Neuronal stem cell (in vitro differentiated cells): ENCODE results near the gene COA4.

Experiments
- DNase-seq: peaks from one replicate; pipeline ENCODE4 v3.0.0-alpha.2; 2013; ENCODE audit warnings: low spot score
- H2AFZ ChIP-seq: one replicate; pipeline ENCODE4 v1.6.1; 2013; ENCODE audit warnings: mild to moderate bottlenecking, low read length, inconsistent platforms
- H2AK5ac ChIP-seq: 2 replicates; pipeline ENCODE4 v1.6.1; 2013; ENCODE audit warnings: low read depth, mild to moderate bottlenecking, inconsistent platforms, low read length, moderate library complexity, mixed read lengths
- H2BK120ac ChIP-seq: 2 replicates; pipeline ENCODE4 v1.6.1; 2013; ENCODE audit warnings: low read depth, mild to moderate bottlenecking, inconsistent platforms, low read length, moderate library complexity, mixed read lengths
- H2BK12ac ChIP-seq: one replicate; pipeline ENCODE4 v1.6.1; 2013; ENCODE audit warnings: low read length, inconsistent platforms
- H2BK15ac ChIP-seq: 2 replicates; pipeline ENCODE4 v1.6.1; 2013; ENCODE audit warnings: mild to moderate bottlenecking, low read length, inconsistent platforms, mixed read lengths
- H2BK5ac ChIP-seq: one replicate; pipeline ENCODE4 v1.6.1; 2013; ENCODE audit warnings: inconsistent platforms, mild to moderate bottlenecking, low read length, moderate library complexity
- H3K14ac ChIP-seq: one replicate; pipeline ENCODE4 v1.6.1; 2013; ENCODE audit warnings: low read length, inconsistent platforms
- H3K18ac ChIP-seq: 2 replicates; pipeline ENCODE4 v1.6.1; 2013; ENCODE audit warnings: low read length, inconsistent platforms
- H3K23ac ChIP-seq: 2 replicates; pipeline ENCODE4 v1.6.1; 2013; ENCODE audit warnings: low read depth, mild to moderate bottlenecking, mixed read lengths, low read length, inconsistent platforms; ENCODE audit not compliant: poor library complexity
- H3K27ac ChIP-seq: replicated peaks from 3 replicates; pipeline ENCODE4 v1.5.1; 2013; ENCODE audit warnings: low read length, inconsistent platforms
- H3K27me3 ChIP-seq, 3 experiments: 2 replicates each; pipeline ENCODE4 v1.6.1; 2013; ENCODE audit warnings: low read length in 3 of 3, mild to moderate bottlenecking in 2 of 3, inconsistent platforms in 1 of 3, low read depth in 1 of 3, mixed read lengths in 1 of 3, moderate library complexity in 1 of 3; ENCODE audit not compliant: control insufficient read depth in 3 of 3, insufficient read depth in 3 of 3
- H3K36me3 ChIP-seq, 2 donors: replicated peaks in 1 of 2; 2 replicates each; pipeline ENCODE4 v1.6.1; 2013; ENCODE audit warnings: low read length in 2 of 2; ENCODE audit not compliant: control insufficient read depth in 2 of 2, insufficient read depth in 2 of 2
- H3K4ac ChIP-seq: 2 replicates; pipeline ENCODE4 v1.6.1; 2013; ENCODE audit warnings: inconsistent platforms, mild to moderate bottlenecking, low read length, moderate library complexity
- H3K4me1 ChIP-seq, 2 donors: 1 replicate in 1 of 2; 2 replicates in 1 of 2; pipeline ENCODE4 v1.6.1; 2013; ENCODE audit warnings: low read length in 2 of 2, low read depth in 1 of 2; ENCODE audit not compliant: control insufficient read depth in 2 of 2, insufficient read depth in 1 of 2
- H3K4me2 ChIP-seq: one replicate; pipeline ENCODE4 v1.6.1; 2013; ENCODE audit warnings: mild to moderate bottlenecking, low read length, inconsistent platforms; ENCODE audit not compliant: insufficient read depth, poor library complexity, severe bottlenecking
- H3K4me3 ChIP-seq, 2 donors: 2 replicates each; pipeline ENCODE4 v1.5.1; 2013; ENCODE audit warnings: low read length in 2 of 2, mild to moderate bottlenecking in 2 of 2, inconsistent platforms in 1 of 2, moderate library complexity in 1 of 2
- H3K79me1 ChIP-seq: one replicate; pipeline ENCODE4 v1.6.1; 2013; ENCODE audit warnings: low read depth, mild to moderate bottlenecking, inconsistent platforms, low read length, moderate library complexity
- H3K9ac ChIP-seq: one replicate; pipeline ENCODE4 v1.6.1; 2013; ENCODE audit warnings: mild to moderate bottlenecking, low read depth, low read length, inconsistent platforms; ENCODE audit not compliant: poor library complexity
- H3K9me3 ChIP-seq, 2 donors: replicated peaks in 1 of 2; 2 replicates each; pipeline versions ENCODE3 to v1.6.1; 2013; ENCODE audit warnings: low read length in 2 of 2, mild to moderate bottlenecking in 2 of 2, inconsistent platforms in 1 of 2, low read depth in 1 of 2, mixed read lengths in 1 of 2, moderate library complexity in 1 of 2; ENCODE audit not compliant: control insufficient read depth in 2 of 2, insufficient read depth in 1 of 2
- H4K8ac ChIP-seq: one replicate; pipeline ENCODE4 v1.6.1; 2013; ENCODE audit warnings: low read depth, mild to moderate bottlenecking, inconsistent platforms, low read length, moderate library complexity
- H4K91ac ChIP-seq: one replicate; pipeline ENCODE4 v1.6.1; 2013; ENCODE audit warnings: low read length, low read depth, mild to moderate bottlenecking, inconsistent platforms; ENCODE audit not compliant: poor library complexity
- whole genome bisulfite sequencing, 2 donors: extraction: QIAGEN DNeasy Blood & Tissue Kit; methylation state at CpG; one replicate each; pipeline ENCODE4 v1.1.7; 2013; ENCODE audit warnings: missing lambda C conversion rate in 2 of 2, mixed read lengths in 1 of 2; ENCODE audit not compliant: insufficient read length in 2 of 2, insufficient replicate concordance in 1 of 2; ENCODE audit errors: extremely low coverage in 2 of 2; 5-methylcytosine and 5-hydroxymethylcytosine counted together

COA4 gene

DNA sequence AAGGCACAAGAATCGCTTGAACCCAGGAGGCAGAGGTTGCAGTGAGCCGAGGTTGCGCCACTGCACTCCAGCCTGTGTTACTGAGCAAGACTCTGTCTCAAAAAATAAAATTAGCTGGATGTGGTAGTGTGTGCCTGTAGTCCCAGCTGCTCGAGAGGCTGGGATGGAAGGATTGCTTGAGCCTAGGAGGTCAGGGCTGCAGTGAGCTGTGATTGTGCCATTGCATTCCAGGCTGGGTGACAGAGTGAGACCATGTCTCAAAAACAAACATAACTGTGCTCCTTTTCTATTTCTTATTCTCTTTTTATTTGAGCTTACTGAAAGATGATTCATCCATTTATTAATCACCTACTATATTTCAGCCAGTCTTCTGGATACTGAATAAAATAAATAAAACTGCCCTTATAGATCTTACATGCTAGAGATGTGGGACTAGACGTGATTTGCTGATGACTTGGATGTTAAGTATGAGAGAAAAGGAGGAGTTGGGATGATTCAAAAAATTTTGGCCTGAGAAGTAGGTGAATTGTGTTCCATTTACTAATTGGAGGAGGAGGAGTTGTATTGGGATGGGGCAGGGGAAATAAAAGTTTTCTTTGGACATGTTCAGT is 18.2 kb upstream of the COA4 start:
- Histone ChIP-seq H2AK5ac (no peak overlapping the region), H2AFZ (no peak overlapping the region), H3K23ac (no peak overlapping the region), H2BK12ac (no peak overlapping the region), H3K27ac (no peak overlapping the region), H3K9ac (no peak overlapping the region), H3K27me3 (no peaks in the 10 kb centered on the region), H3K4me3 (no peak overlapping the region), H2BK5ac (no peak overlapping the region), H3K4ac (no peak overlapping the region), H3K14ac (no peak overlapping the region), H3K9me3 (peaks cover 0 to 2% of the 10 kb centered on the region in 2 donors), H4K8ac (no peak overlapping the region), H3K4me2 (no peak overlapping the region), H3K79me1 (no peaks in the 10 kb centered on the region), H4K91ac (no peak overlapping the region), H2BK15ac (no peak overlapping the region), H2BK120ac (no peak overlapping the region), H3K36me3 (peaks cover 12 to 68% of the 10 kb centered on the region in 2 donors), H3K4me1 (no peaks in the 10 kb centered on the region), H3K18ac (no peak overlapping the region)
- no CpG with 5 or more reads among the region's 5 CpGs for WGBS, 2 donors
- DNase-seq, result no peak

DNA sequence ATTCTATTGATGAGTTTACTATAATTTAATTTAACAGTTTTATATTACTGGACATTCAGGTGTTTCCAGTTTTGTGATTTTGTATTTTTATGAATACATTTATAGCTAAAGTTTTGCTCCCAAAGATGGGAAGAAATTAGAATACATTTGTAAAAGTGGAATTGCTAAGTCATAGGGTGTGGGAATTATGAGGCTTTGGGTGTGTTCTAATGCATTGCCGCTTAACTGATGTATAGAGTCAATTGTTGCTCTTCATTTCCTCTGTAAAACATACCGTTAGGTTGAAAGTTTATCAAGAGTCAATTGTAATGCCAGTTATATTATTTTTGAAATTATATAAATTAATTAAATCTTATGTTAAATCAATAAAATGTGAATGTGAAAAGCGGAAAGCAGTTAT is 16.4 kb upstream of the COA4 start:
- Histone ChIP-seq H2BK120ac (no peak overlapping the region), H3K36me3 (peaks cover 14 to 72% of the 10 kb centered on the region in 2 donors), H2BK5ac (no peak overlapping the region), H3K4me3 (no peak overlapping the region), H3K27me3 (no peaks in the 10 kb centered on the region), H3K27ac (no peak overlapping the region), H3K4me2 (no peak overlapping the region), H3K9me3 (no peaks in the 10 kb centered on the region), H3K14ac (no peak overlapping the region), H3K18ac (no peak overlapping the region), H3K23ac (no peak overlapping the region), H2AK5ac (no peak overlapping the region), H4K91ac (no peak overlapping the region), H4K8ac (no peak overlapping the region), H2AFZ (no peak overlapping the region), H3K4ac (no peak overlapping the region), H3K79me1 (no peaks in the 10 kb centered on the region), H2BK12ac (no peak overlapping the region), H3K9ac (no peak overlapping the region), H3K4me1 (no peaks in the 10 kb centered on the region), H2BK15ac (no peak overlapping the region)
- DNase-seq, result no peak
- WGBS, 2 donors, result no CpG with 5 or more reads among the region's 3 CpGs

DNA sequence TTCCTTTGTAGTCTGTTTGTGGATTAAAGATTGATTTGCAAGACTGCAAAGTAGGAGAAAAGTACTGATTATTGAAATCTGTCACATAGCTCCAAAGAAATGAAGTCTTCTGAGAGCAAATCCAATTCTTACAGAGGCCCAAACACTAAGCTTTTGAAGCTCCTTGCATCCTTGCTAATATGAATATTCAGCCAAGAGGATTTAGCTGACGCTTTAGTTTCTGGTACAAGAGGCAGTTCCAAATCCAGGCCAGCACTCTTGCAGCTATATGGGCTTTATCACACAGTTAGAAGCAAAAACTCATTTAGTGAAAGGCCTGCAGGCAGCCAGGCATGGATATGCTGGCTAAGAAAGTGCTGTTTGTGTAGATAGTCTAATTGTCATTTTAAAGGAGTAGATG is 12.9 kb upstream of the COA4 start:
- Histone ChIP-seq H3K4ac (no peak overlapping the region), H3K4me1 (no peaks in the 10 kb centered on the region), H3K79me1 (no peaks in the 10 kb centered on the region), H2BK120ac (no peak overlapping the region), H3K36me3 (peaks cover 10 to 79% of the 10 kb centered on the region in 2 donors), H3K27ac (no peak overlapping the region), H3K9ac (no peak overlapping the region), H3K27me3 (no peaks in the 10 kb centered on the region), H2AFZ (no peak overlapping the region), H3K4me3 (no peak overlapping the region), H2AK5ac (no peak overlapping the region), H4K8ac (no peak overlapping the region), H3K18ac (no peak overlapping the region), H2BK5ac (no peak overlapping the region), H4K91ac (no peak overlapping the region), H3K23ac (no peak overlapping the region), H2BK15ac (no peak overlapping the region), H3K14ac (no peak overlapping the region), H3K4me2 (no peak overlapping the region), H3K9me3 (no peaks in the 10 kb centered on the region), H2BK12ac (no peak overlapping the region)
- no peak for DNase-seq
- WGBS, 2 donors, result no CpG with 5 or more reads among the region's 1 CpG

- no CpG with 5 or more reads among the region's 1 CpG for WGBS, 2 donors
- no peak for DNase-seq
These were observed 12.4 kb upstream of the COA4 start for GRCh38 chr11:73889019-73889418.

More at GRCh38 chr11:73889019-73889418, 12.4 kb upstream of the COA4 start:
- Histone ChIP-seq H3K36me3 (peaks cover 10 to 81% of the 10 kb centered on the region in 2 donors), H3K27me3 (no peaks in the 10 kb centered on the region), H3K4ac (no peak overlapping the region), H3K4me2 (no peak overlapping the region), H3K9me3 (no peaks in the 10 kb centered on the region), H4K8ac (no peak overlapping the region), H2BK15ac (no peak overlapping the region), H3K79me1 (no peaks in the 10 kb centered on the region), H2BK5ac (no peak overlapping the region), H3K4me1 (no peaks in the 10 kb centered on the region), H4K91ac (no peak overlapping the region), H3K27ac (no peak overlapping the region), H2BK12ac (no peak overlapping the region), H3K9ac (no peak overlapping the region), H3K18ac (no peak overlapping the region), H2AFZ (no peak overlapping the region), H2BK120ac (no peak overlapping the region), H2AK5ac (no peak overlapping the region), H3K4me3 (no peak overlapping the region), H3K14ac (no peak overlapping the region), H3K23ac (no peak overlapping the region)
